Retinal pigment epithelial cell (primary cell): Measurements from ENCODE around the gene FBXO33.

ENCODE experiments used
- DNase-seq: peaks from one replicate; pipeline ENCODE4 v3.0.0-alpha.2; 2010; ENCODE audit warnings: low read depth
- H3K4me3 ChIP-seq: 2 replicates; pipeline ENCODE4 v1.5.1; 2011; ENCODE audit warnings: mild to moderate bottlenecking, low read length, control low read depth, moderate library complexity
- CTCF ChIP-seq: conservative IDR thresholded peaks from 2 replicates; pipeline ENCODE4 v1.5.1; 2011; ENCODE audit warnings: low read depth, low read length, control low read depth, inconsistent platforms

The FBXO33 gene

DNA sequence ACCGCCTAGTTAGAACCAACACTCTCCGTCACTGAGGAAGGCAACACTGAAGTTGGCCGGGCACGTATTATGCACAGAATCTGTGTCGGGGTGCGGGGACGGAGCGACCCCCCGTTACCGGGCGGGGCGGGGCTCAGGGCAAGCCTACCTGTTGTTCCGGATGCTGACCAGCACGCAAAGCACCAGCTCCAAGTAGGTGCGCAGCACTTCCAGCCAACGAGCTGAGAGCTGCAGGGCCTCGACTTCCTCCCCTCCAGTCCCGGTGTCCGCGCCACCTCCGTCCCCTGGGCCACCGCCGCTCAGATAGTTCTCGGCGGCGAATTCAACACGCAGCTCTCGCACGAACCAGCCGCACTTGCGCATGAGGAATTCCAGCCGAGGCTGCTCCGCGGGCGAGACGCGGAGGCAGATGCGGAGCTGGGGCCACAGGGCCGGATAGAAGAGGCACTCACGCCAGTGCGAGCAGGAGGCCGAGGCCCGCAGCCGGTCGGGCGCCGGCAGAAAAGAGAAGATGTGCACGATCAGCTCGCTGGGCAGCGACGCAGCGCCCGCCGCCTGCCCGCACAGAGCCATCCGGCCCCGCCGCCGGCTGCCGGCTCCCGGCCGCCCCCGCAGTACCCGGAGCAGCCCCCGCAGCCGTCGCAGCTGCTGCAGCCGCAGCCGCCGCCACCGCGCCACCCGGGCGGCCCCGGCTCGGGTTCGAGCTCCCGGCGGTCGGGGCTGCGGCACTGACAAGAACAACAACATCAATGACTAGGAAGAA lies 636 bp downstream of the FBXO33 start:
- DNase-seq = no peak
- no peak for TF ChIP-seq CTCF
- H3K4me3 ChIP-seq = peak overlapping the region; percentile 88

DNA sequence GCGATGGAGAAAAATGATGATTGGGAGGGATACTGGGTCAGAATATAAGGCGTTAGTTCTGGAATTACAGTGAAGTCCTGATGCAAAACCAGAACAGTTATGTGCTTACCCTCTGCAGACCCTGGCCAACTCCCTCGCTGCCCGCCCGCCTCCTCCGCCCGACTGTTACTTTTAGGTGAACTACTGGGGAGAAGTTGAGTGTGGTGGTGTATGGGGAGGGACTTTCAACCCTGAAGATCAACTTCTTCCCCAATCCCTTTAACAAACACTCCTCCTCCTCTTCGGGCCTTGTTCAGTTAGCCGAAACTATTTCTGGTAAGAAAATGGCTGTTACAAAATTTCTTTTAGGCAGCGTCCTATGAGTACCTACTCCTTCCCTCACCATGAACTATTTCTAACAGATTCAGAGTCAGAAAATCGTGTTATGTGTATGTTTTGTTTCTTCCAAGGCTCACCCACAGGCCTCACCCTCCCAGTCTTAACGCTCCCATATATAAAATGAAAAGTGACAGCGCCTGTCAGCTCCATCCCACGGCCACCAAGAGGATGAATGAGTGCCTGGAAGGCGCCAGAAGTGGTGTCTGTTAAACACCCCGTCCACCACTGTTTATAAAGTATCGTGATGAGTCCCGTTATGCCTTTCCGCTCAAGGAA lies 1.3 kb downstream of the FBXO33 start:
- TF ChIP-seq CTCF = no peak
- DNase-seq = no peak

DNA sequence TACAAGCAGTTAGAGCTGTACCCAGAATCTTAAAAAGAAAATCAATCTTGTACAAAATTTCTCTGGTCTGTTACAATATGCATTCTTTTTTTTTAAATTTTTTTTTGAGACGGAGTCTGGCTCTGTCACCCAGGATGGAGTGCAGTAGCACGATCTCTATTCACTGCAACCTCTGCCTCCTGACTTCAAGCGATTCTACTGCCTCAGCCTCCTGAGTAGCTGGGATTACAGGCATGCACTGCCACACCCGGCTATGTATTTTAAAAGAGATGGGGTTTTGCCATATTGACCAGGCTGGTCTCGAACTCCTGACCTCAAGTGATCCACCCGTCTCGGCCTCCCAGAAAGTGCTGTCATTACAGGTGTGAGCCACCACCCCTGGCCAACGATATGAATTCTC lies 4.1 kb downstream of the FBXO33 start:
- no peak overlapping the region for H3K4me3 ChIP-seq
- DNase-seq = no peak
- TF ChIP-seq CTCF = no peak

More for the DNA sequence above, 1.3 kb downstream of the FBXO33 start:
- H3K4me3 ChIP-seq = peak overlapping the region; percentile 88

DNA sequence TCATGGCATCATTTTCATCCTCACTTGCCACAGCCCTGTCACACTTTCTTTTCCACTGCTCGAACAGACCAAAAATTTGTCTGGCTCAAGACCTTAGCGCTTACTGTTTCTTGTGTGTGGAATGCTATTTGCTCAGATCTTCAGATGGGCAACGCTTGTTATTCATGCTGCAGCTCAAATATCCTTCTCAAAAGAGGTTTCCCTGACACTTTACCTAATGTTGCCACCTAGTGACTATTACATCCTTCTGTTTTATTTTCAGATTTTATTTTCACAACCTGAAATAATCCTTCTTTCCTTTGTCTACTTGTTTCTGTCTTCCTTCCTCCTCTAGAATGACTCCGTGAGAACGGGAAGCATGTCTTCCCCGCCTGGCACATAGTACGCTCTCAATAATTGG lies 5.6 kb downstream of the FBXO33 start:
- DNase-seq = no peak
- H3K4me3 ChIP-seq = no peak overlapping the region
- peak; percentile 27 for TF ChIP-seq CTCF

GRCh38 chr14:39425947-39426346 lies 6.3 kb downstream of the FBXO33 start:
- no peak for TF ChIP-seq CTCF
- no peak for DNase-seq
- no peak overlapping the region for H3K4me3 ChIP-seq

- no peak for DNase-seq
- H3K4me3 ChIP-seq = no peak overlapping the region
- TF ChIP-seq CTCF = no peak
Observed at GRCh38 chr14:39423793-39424192, 8.4 kb downstream of the FBXO33 start.

DNA sequence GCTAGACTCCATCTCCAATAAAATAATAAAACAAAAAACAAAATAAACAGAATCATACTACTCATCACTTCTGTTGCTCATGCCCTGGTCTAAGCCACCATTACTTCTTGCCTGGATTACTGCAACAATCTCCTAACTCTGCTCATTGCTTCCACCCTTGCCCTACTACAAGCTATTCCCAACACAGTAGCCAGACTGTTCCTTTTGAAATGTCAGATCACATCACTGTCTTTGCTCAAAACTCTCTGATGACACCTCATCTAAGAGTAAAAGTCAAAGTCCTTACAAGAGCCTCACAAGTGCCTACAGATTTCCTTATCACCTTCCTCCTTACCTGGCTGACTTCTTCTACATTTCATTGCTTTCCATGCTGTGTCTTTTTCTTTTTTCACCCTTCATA lies 10.0 kb downstream of the FBXO33 start:
- no peak for TF ChIP-seq CTCF
- no peak overlapping the region for H3K4me3 ChIP-seq
- DNase-seq = no peak
